GOT3 (cell line): ENCODE results near the gene HDAC1.

Experiments
- DNase-seq: peaks from one replicate; lab custom pipeline; 2025; ENCODE audit warnings: mixed read lengths; lab: John Stamatoyannopoulos, UW

HDAC1 gene

GRCh38 chr1:32373996-32374592, 82.2 kb downstream of the HDAC1 start:
- no peak for DNase-seq

- DNase-seq = no peak
Measured at GRCh38 chr1:32376199-32376598, 84.3 kb downstream of the HDAC1 start.

- no peak for DNase-seq
Measured at GRCh38 chr1:32377541-32378220, 85.8 kb downstream of the HDAC1 start.

- no peak for DNase-seq
Measured at GRCh38 chr1:32380057-32380456, 88.2 kb downstream of the HDAC1 start.
